Adipocyte (in vitro differentiated cells): Measurements from ENCODE around the gene EPSTI1.
A peak's percentile ranks its signal among the peaks of the same experiment; 100 is the strongest.

ENCODE experiments used
- DNase-seq: peaks from one replicate; pipeline ENCODE4 v3.0.0-alpha.2; 2015; ENCODE audit warnings: low read depth
- H3K27me3 ChIP-seq: replicated peaks from 2 replicates; pipeline ENCODE4 v1.7.0; 2013; ENCODE audit warnings: mild to moderate bottlenecking, low read length, moderate library complexity; ENCODE audit not compliant: control insufficient read depth, insufficient read depth
- H3K36me3 ChIP-seq: 2 replicates; pipeline ENCODE4 v1.7.0; 2013; ENCODE audit warnings: low read length, mild to moderate bottlenecking, moderate library complexity; ENCODE audit not compliant: control insufficient read depth, insufficient read depth, severe bottlenecking
- H3K4me1 ChIP-seq: 2 replicates; pipeline ENCODE4 v1.7.0; 2013; ENCODE audit warnings: mild to moderate bottlenecking, low read length, moderate library complexity; ENCODE audit not compliant: control insufficient read depth, insufficient read depth
- H3K4me3 ChIP-seq: 2 replicates; pipeline ENCODE4 v1.7.0; 2013; ENCODE audit warnings: mild to moderate bottlenecking, low read length, moderate library complexity
- H3K9ac ChIP-seq: 2 replicates; pipeline ENCODE4 v1.7.0; 2013; ENCODE audit warnings: mild to moderate bottlenecking, low read length, moderate library complexity
- H3K9me3 ChIP-seq: 2 replicates; pipeline ENCODE4 v1.7.0; 2013; ENCODE audit warnings: mild to moderate bottlenecking, low read length, moderate library complexity; ENCODE audit not compliant: control insufficient read depth

EPSTI1 gene

GRCh38 chr13:42969565-42970172 is 22.4 kb downstream of the EPSTI1 start:
- DNase-seq, result peak; percentile 76
- H3K4me1 ChIP-seq, result peaks cover 43% of the 10 kb centered on the region
- peaks cover 3% of the 10 kb centered on the region for H3K36me3 ChIP-seq
- H3K4me3 ChIP-seq, result no peak overlapping the region
- H3K9ac ChIP-seq, result peak overlapping the region; percentile 44
- no peaks in the 10 kb centered on the region for H3K9me3 ChIP-seq
- no peaks in the 10 kb centered on the region for H3K27me3 ChIP-seq

GRCh38 chr13:42968906-42969305 is 23.1 kb downstream of the EPSTI1 start:
- H3K27me3 ChIP-seq, result no peaks in the 10 kb centered on the region
- DNase-seq, result no peak
- peaks cover 51% of the 10 kb centered on the region for H3K4me1 ChIP-seq

GRCh38 chr13:42967660-42968059 is 24.4 kb downstream of the EPSTI1 start:
- Histone ChIP-seq H3K36me3 (peaks cover 6% of the 10 kb centered on the region), H3K9me3 (no peaks in the 10 kb centered on the region), H3K27me3 (no peaks in the 10 kb centered on the region), H3K4me3 (no peak overlapping the region), H3K9ac (no peak overlapping the region), H3K4me1 (peaks cover 57% of the 10 kb centered on the region)
- DNase-seq, result no peak

More at GRCh38 chr13:42968906-42969305, 23.1 kb downstream of the EPSTI1 start:
- Histone ChIP-seq H3K4me3 (no peak overlapping the region), H3K36me3 (peaks cover 3% of the 10 kb centered on the region), H3K9ac (no peak overlapping the region), H3K9me3 (no peaks in the 10 kb centered on the region)

GRCh38 chr13:42965281-42965680 is 26.8 kb downstream of the EPSTI1 start:
- Histone ChIP-seq H3K4me1 (peaks cover 33% of the 10 kb centered on the region), H3K27me3 (no peaks in the 10 kb centered on the region), H3K9me3 (no peaks in the 10 kb centered on the region), H3K4me3 (no peak overlapping the region), H3K36me3 (peaks cover 15% of the 10 kb centered on the region), H3K9ac (no peak overlapping the region)
- DNase-seq, result no peak

- Histone ChIP-seq H3K9me3 (no peaks in the 10 kb centered on the region), H3K4me3 (no peak overlapping the region), H3K36me3 (peaks cover 15% of the 10 kb centered on the region), H3K27me3 (no peaks in the 10 kb centered on the region), H3K9ac (no peak overlapping the region), H3K4me1 (peaks cover 28% of the 10 kb centered on the region)
- DNase-seq, result peak; percentile 51
These were observed 27.3 kb downstream of the EPSTI1 start for GRCh38 chr13:42964761-42965161.

GRCh38 chr13:42959615-42960014 is 32.4 kb downstream of the EPSTI1 start:
- H3K36me3 ChIP-seq, result peaks cover 23% of the 10 kb centered on the region
- H3K9me3 ChIP-seq, result no peaks in the 10 kb centered on the region
- no peak overlapping the region for H3K9ac ChIP-seq
- peaks cover 16% of the 10 kb centered on the region for H3K4me1 ChIP-seq
- no peaks in the 10 kb centered on the region for H3K27me3 ChIP-seq
- H3K4me3 ChIP-seq, result no peak overlapping the region
- no peak for DNase-seq

- DNase-seq, result no peak
- Histone ChIP-seq H3K36me3 (peaks cover 27% of the 10 kb centered on the region), H3K27me3 (no peaks in the 10 kb centered on the region), H3K9me3 (no peaks in the 10 kb centered on the region), H3K4me1 (no peaks in the 10 kb centered on the region), H3K4me3 (no peak overlapping the region), H3K9ac (no peak overlapping the region)
These were observed 34.2 kb downstream of the EPSTI1 start for GRCh38 chr13:42957881-42958280.

GRCh38 chr13:42950181-42950580 is 41.9 kb downstream of the EPSTI1 start:
- Histone ChIP-seq H3K9ac (no peak overlapping the region), H3K4me1 (peaks cover 10% of the 10 kb centered on the region), H3K9me3 (no peaks in the 10 kb centered on the region), H3K4me3 (no peak overlapping the region), H3K36me3 (peaks cover 8% of the 10 kb centered on the region), H3K27me3 (no peaks in the 10 kb centered on the region)
- DNase-seq, result no peak

- Histone ChIP-seq H3K4me1 (peaks cover 10% of the 10 kb centered on the region), H3K9ac (no peak overlapping the region), H3K27me3 (no peaks in the 10 kb centered on the region), H3K4me3 (no peak overlapping the region), H3K9me3 (no peaks in the 10 kb centered on the region), H3K36me3 (peaks cover 6% of the 10 kb centered on the region)
- DNase-seq, result no peak
These were observed 44.1 kb downstream of the EPSTI1 start for GRCh38 chr13:42947925-42948324.

GRCh38 chr13:42946927-42947326 is 45.1 kb downstream of the EPSTI1 start:
- peak; percentile 79 for DNase-seq
- Histone ChIP-seq H3K9ac (no peak overlapping the region), H3K4me3 (no peak overlapping the region), H3K9me3 (no peaks in the 10 kb centered on the region), H3K36me3 (peaks cover 6% of the 10 kb centered on the region), H3K4me1 (peaks cover 10% of the 10 kb centered on the region), H3K27me3 (no peaks in the 10 kb centered on the region)

- H3K9ac ChIP-seq, result no peak overlapping the region
- peak; percentile 19 for DNase-seq
- H3K4me3 ChIP-seq, result no peak overlapping the region
- H3K4me1 ChIP-seq, result peaks cover 9% of the 10 kb centered on the region
- H3K9me3 ChIP-seq, result peaks cover 7% of the 10 kb centered on the region
- no peaks in the 10 kb centered on the region for H3K27me3 ChIP-seq
- peaks cover 9% of the 10 kb centered on the region for H3K36me3 ChIP-seq
These were observed 62.0 kb downstream of the EPSTI1 start for GRCh38 chr13:42929886-42930535.
